ENCODE measurements around the gene SLC6A14.

The SLC6A14 gene

GRCh38 chrX:116436358-116436816, at the start of gene SLC6A14:
TSS of gene SLC6A14 (plus strand) at chrX:116436606. CDS start at chrX:116436710, 104 bp downstream.
- no peak for DNase-seq (ENCODE audit: low spot score)

- DNase-seq (ENCODE audit: low spot score): no peak
Measured at GRCh38 chrX:116395752-116396151, 40.7 kb upstream of the SLC6A14 start.

- no peak for DNase-seq (ENCODE audit: low spot score)
Measured at GRCh38 chrX:116399681-116400080, 36.7 kb upstream of the SLC6A14 start.

- no peak for DNase-seq (ENCODE audit: low spot score)
Measured at GRCh38 chrX:116409219-116409618, 27.2 kb upstream of the SLC6A14 start.

GRCh38 chrX:116413273-116413672, 23.1 kb upstream of the SLC6A14 start:
- DNase-seq (ENCODE audit: low spot score): no peak

- no peak for DNase-seq (ENCODE audit: low spot score)
Measured at GRCh38 chrX:116417214-116417613, 19.2 kb upstream of the SLC6A14 start.

GRCh38 chrX:116417968-116418367, 18.4 kb upstream of the SLC6A14 start:
- DNase-seq (ENCODE audit: low spot score): no peak

- DNase-seq (ENCODE audit: low spot score): no peak
Measured at GRCh38 chrX:116427978-116428377, 8.4 kb upstream of the SLC6A14 start.

GRCh38 chrX:116435597-116435996, 809 bp upstream of the SLC6A14 start:
- no peak for DNase-seq (ENCODE audit: low spot score)

- no peak for DNase-seq (ENCODE audit: low spot score)
Measured at GRCh38 chrX:116449156-116449555, 12.8 kb downstream of the SLC6A14 start.

- DNase-seq (ENCODE audit: low spot score): no peak
Measured at GRCh38 chrX:116462822-116463221, 26.4 kb downstream of the SLC6A14 start, which contains the start of gene CT83. TSS of gene CT83 (minus strand) at chrX:116462976. CDS start at chrX:116462856, 120 bp downstream.

GRCh38 chrX:116480059-116480458, 43.7 kb downstream of the SLC6A14 start:
- no peak for DNase-seq (ENCODE audit: low spot score)

GRCh38 chrX:116490104-116490503, 53.7 kb downstream of the SLC6A14 start:
- DNase-seq (ENCODE audit: low spot score): no peak

- no peak for DNase-seq (ENCODE audit: low spot score)
Measured at GRCh38 chrX:116493271-116493670, 56.9 kb downstream of the SLC6A14 start.

GRCh38 chrX:116499780-116500179, 63.4 kb downstream of the SLC6A14 start:
- no peak for DNase-seq (ENCODE audit: low spot score)

Measured in ecto neural progenitor cell (in vitro differentiated cells).